CD1c-positive myeloid dendritic cell (primary cell): ENCODE results near the gene PRSS50.

Experiments used
- DNase-seq: peaks from one replicate; pipeline ENCODE4 v3.0.0-alpha.2; 2016; ENCODE audit errors: extremely low spot score

The PRSS50 gene

DNA sequence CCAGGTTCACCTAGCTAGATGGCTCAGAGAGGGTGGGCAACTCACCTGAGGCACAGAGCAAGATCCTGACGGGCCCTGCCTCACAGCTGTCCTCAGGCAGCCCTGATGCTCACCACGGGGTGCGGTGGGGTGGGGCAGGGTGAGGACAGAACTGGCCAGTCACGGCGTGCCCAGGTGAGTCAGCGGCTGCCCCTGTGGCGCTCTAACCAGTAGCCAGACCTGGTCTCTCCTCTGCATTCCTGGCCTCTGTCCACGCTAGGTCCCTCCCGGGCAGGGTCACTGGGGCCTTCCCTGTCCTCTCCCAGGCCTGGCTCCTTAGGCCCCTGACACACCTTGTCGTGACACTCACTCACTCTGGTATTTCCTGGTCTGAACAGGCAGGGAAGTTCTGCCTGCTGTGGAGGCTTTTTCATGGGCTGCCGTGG, 25.1 kb downstream of the PRSS50 start:
- no peak for DNase-seq

DNA sequence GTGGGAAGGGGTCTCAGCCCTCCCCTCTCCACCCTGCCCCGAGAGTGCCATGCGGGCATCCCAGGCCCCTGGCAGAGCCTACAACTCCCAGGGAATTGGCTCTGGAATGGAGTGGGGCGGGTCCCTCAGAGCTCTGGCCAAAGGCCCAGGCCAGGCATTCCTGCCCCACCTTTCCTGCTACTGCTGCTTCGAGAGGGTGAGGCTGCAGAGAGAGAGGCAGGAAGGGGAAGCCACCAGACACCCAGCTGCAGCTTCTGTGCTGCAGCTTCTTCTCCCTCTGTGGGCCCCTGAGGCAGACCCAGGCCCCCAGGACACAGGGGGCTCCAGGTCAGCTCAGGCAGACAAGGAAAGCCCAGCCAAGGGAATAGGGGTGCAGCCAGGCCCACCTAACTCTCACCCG, 26.9 kb downstream of the PRSS50 start:
- no peak for DNase-seq

DNA sequence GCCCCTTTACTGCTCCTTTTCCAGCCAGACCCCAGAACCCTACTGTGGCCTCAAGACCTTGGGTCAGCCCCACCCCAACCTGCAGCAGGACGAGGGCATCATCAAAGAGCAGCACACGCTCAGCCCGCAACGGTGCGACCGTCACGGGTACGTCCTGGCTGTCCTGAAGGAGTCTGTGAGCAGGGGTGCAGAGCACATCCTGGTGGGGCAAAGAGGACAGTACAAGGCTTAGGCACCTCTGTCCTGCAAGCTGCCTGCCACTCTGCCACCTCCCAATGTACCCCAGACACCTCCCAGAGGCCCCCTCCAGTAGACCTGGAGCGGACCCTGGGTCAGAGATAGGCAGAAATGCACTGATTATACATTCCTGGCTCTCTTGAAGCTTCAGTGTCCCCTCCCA, 32.2 kb downstream of the PRSS50 start:
- no peak for DNase-seq

DNA sequence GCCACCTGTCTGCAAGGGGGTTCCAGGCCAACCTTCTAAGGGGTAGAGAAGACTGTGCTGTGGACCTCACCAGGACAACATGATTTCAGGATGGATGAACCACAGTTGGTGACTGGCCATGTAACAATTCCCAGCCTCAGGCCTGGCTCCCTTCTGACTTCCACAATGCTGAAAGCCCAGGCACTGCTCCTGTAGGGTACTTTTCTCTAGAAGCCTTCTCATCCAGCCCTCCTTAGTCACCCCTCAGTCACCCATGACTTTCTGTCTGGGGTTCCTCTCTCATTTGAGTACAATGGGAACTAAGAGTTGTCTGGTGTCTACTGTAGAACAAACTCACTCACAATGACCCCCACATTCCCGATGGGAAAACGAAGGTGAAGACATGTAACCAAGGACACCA, 32.8 kb downstream of the PRSS50 start:
- peak; percentile 13 for DNase-seq

DNA sequence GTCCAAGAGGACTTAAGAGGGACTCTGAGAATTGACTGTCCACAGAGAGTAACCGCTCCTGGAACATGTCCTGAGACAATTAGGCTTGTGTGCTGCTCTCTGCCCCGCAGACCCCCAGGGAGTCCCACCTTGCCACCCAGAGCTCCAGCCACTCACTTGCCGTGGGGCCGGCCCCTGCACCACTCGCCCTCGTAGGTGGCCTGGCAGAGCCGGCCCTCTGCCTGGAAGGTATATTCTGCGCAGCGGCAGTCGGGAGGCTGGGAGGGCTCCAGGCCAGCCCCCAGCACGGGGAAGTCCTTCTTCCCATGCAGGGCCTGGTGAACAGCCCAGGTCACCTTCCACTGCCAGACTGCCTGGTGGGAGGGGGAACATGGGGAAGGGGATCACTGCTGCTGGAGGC, 34.7 kb downstream of the PRSS50 start:
- no peak for DNase-seq

DNA sequence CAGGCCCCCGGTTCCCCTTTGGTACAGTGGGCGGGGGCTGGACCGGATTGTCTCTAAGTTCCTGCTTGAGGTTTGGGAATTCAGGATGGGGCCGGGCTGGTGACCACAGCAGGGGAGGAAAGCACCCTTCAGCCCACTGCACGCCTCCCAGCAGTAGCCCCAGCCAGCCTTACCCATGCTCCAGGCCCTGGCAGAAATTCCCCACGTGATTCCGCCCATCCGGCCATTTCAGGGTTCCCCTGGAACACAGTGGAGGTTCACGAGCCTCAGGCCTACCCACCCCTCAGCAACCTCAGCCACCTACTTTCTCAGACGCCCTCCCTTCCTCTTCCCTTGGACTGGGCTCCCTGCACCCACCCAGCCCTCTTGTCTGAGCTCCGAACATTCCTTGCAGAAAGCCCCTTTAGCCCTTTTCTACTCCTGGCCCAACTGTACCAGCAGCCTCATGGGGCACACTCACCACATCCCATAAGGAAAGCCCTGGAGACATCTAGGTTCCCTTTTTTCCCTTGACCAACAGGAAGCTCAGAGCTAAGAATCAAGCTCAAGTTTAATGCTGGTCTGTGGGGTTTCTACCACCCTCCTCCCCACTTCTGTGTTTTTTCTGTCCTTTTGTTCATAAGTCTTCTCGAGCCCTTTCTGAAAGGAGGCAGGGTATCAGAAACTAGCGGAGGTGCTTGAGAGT, 35.7 kb downstream of the PRSS50 start:
- DNase-seq = peak; percentile 54

DNA sequence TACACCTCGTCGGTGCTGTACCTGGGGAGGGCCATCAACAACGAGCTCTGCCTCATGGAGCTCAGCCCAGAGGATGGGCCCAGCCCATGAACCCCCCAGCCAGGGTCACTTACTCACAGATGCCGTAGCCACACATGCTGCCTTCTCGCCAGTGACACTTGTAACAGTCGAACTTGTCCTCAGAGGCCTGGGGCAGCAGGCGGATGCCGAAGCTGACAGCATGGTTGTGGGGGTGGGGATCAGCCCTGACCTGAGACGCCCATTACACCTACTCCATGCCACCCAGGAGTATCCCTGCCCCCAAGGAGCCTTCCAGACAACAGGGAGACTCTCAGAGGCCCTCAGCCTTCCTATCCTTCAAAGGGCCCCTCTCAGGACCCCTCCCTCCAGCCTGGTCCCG, 36.3 kb downstream of the PRSS50 start:
- no peak for DNase-seq

DNA sequence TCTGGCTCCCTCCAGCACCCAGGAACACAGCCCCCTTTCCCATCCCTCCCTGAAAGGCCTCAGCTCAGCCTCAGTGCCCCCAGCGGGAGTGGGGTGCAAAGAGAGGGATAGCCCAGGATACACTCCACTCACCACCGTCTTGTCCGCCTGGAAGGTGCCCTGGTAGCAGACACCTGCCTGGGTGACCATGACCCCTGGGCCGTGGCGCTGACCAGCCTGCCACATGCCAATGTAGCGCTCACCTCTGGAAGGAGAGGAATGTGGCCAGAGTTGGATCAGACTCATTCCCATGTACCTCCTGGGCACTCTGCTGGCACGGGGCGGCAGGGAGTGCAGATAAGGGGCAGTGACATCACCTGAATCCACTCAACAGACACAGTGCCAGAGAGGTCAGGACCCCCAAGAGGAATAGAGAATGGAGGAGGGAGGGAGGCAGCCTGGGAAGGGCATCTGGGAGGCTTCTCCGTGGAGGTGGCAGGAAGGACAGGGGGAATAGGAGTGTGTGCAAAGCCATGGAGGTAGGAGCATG, 37.3 kb downstream of the PRSS50 start:
- DNase-seq = no peak

DNA sequence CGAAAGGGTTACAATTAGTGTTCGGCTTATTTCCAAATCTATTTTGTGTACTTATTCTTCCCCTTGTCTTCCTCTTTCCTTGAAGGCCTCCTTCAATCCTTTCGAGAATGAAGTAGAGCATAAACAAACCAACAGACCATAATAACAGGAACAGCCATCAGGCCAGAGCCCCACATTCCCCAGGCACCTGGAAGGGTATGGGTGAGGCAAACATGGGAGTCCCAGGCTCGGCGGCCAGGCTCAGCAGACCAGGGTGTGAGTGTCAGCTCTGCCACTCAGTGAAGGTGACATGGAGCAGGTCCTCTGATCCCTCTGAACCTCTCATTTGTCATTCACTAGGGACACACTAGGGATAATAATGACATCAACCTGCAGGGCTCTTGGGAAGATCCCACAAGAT, 38.0 kb downstream of the PRSS50 start:
- DNase-seq = no peak

DNA sequence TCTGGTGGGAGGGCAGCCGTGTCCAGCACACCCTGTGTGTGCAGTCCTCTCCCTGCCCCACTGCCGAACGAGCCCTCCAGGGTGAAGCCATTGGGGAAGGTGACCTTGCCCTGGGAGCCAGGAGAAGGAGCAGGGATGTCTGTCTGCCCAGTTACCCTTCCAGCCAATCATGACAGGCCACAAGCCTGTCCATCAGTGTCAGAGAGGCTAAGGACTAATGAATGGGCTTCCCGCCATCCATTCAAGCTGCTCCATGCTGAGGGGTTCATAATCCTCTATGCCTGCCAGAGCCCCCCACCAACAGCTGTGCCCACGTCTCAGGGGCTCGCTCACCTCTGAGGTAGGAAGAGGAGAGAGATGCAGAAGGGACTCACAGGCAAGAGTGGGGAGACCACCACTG, 39.4 kb downstream of the PRSS50 start:
- DNase-seq = no peak

DNA sequence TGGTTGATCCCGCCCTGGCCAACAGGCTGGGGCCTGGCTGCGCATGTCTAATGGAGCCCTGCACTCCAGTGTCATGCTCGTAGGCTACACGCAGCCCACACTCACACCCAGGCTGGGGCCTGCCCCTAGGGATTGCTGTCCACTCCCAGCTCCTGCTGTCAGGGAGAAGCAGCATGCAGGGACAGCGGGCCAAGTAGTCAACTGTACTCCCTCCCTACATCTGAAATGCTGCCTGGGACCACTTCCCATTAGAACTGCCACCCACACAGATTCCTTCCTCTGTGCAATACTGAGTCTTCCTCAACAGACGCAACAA, 40.3 kb downstream of the PRSS50 start:
- peak; percentile 34 for DNase-seq

DNA sequence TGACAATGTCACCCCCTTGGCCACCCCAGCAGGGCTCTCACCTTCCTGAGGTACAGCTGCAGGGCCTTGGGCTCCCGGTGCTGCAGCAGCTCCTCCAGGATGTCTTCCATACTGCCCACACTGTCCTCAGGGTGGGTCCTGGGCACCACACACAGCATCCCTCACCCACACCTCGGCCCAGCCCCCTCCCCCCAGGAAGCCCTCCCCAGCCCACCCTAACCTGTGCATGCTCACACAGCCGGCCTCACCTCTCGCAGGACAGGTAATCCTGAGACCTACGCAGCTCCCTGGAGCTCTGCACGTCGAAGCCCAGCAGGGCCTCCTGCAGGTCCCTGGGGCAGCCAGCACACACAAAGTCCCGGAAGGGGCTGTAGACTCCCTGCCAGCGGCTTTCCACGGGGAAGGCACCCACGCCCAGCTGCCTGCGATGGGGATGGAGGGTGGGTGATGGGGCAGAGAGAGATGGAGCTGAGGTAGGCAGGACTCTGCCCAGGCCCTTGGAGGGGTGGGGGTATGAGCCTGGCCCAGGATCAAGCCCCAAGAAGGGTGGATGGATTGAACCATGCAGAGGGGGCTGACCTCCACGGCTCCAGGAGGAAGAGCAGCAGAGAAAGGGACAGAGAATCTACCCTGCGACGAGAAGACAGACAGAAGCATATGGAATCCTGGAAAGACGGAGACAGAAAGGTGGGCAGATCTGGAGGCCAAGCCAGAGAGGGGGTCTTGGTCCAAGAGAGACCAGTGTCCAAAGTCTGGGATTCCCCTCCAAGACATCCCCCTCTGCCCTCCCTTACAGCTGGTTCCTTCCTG, 40.9 kb downstream of the PRSS50 start:
- DNase-seq = no peak

DNA sequence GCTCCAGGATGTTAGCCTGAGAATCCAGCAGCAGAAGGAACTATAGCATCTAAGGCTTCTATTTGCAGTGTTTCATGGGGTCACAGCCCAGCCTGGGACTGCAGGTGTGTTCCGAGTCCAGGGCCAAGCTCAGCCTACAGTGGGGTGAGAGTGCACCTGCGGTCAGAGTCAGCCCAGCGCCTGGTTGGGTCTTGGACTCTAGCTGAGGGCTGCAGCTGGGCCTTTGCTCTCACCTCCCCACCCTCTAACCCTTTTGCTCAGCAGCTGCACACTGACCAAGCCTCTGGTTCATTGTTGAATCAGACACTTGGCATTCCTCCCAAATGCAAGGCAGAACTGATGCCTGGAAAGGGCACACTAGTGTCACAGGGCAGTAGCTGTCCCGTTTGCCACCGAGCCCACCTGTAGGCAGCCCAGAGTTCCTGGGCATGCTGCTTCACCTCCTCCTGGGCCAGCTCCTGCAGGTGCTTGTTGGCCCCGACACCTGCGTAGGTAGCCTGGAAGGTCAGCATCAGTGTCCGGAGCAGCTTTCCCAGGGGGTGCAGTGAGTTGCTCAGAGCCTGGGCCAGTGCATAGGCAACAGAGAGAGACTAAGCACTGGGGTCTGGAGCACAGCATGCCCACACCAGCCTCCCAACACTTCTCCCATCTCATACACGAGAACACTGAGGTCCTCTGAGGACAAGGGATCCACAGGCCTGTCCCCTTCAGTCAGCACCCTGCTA, 41.7 kb downstream of the PRSS50 start:
- DNase-seq = no peak

DNA sequence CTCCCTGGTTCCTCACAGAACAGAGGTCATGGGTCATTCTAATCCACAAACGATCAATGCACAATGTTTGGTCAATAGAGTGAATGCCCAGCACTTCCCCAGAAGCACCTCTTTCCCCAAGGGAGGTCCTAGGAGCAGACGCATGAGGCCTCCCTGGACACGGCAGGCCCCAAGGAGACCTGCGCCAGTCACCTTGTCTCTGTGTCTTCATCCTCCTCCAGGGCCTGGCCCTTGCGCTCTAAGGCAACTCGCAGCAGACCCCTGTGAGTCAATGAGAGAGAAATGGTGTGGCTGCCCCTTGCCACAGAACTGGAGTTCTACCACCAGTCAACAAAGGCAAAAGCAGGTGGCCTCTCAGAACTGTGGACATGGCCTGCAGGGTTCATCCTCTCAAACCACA, 42.2 kb downstream of the PRSS50 start:
- DNase-seq = no peak

DNA sequence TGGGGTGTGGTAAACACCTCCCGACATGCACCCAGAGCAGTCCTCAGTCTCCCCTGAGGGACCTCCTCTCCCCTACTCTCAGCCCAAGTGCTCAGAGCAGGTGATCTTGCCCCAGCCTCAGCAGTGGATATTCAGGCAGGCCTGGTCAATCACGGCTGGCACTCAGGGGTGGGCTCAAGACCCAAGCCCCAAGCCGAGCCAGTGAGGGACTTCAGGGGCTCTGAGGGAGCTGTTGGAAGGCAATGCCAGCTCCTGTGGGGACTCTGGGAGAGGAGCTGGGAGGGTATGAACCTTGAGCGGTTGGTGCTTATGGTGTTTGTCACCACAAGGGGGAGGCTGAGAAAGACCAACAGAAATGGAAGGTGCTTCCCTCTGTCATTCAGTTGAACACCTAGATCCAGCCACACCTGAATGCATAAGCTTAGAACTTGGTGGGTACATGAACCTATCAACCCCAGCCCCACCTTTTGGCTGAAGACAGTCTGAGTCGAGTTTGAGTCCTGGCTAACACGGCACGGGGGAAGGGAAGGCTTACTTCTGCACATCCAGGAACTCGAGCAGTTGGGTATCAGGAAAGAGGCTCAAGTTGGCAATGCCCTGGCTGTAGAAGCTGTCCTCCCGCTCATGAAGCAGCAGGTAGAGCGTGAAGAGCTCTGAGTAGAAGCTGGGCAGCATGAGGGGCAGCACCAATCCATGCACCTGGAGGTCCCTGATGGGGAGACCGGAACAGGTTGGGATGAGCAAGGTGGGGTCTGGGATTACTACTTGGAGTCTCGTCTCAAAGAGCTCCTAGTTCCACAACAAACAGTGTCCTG, 43.4 kb downstream of the PRSS50 start:
- no peak for DNase-seq

DNA sequence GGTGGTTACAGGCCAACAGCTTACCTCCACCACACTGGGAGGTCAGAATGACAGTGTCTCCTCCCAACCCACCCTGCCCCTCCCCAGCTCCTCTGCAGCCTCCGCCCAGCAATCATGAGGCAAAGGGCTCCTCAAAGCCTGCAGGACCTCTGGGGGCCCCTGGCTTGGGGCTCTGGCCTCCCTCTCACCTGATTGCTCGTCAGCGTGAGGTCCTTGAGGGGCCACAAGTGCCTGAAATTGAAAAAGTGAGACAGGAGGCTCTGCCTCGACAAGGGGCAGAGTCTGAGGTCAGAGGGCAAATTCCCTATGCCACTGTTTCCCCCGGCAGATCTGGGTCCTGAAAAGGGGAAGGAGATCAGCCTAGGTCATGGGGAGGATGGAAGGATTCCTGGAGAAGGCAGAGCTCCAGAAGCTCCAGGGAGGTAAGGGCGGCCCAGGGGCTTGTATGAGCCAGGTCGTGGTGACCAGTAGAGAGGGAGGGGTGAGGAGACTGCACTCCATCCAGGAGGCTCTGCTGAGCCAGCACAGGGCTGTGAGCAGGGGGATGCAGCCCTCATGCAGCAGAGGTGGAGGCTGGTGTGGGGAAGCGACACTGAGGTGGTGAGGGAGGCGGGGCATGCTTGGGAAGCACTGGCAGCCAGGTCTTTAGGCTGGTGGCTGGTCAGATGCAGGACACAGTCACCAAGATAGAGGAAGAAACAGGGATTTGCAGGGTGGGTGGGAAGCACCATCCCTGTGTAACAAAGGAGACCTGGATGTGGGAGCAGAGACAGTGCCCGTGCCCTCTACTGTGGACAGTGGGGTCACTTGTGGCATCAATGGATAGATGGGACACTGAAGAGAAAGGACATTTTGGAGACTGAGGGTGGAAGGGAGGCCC, 44.3 kb downstream of the PRSS50 start:
- DNase-seq = no peak

DNA sequence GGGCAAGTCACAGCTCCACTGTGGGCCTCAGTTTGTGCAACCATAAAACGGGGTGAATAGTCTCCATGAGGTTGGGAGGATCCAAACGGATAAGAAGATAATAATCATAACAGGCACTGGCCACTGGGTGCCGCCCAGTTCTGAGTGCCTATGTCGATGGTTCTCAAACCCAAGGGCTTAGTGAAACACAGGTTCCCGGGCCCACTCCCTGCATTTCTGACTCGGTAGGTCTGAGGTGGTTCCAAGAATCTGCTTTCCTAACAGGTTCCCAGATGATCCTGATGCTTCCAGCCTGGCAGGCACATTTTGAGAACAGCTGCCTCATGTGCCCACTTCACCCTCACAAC, 45.3 kb downstream of the PRSS50 start:
- no peak for DNase-seq

DNA sequence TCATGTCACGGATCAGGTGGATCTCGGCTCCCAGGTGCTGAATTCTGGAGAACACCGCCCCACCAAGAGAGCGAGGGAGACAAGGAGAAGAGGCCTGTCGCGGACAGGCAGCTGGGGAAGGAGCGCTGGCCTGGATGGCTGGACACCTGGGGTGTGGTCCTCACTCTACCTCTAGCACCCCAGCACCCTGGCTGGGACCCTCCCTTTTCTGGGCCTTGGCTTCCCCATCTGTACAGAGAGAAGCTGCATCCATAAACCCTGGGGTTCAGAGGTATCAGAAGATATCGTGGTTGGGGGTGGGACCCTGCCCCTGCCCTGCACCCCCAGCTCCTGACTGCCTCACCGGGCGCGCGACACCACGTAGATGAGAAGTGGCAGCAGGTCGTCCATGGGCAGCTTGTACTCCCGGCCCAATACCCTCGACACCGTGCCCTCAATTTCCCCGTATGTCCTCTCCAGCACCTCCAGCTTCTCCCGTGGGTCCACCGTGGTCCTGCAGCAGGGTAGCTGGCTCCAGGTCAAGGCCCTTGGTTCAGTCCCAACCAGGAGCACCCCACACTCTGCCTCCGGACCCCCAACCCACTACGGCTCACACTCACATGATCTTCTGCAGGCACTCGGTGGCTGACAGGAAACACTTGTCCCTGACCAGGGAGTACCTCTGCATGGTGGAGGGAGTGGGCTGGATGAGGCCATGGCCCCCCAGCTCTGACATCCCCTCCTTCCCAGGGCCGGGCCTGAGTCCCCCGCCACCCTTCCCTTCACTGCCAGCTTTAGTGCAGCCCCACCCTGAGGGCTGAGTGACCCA, 45.9 kb downstream of the PRSS50 start:
- DNase-seq = no peak

DNA sequence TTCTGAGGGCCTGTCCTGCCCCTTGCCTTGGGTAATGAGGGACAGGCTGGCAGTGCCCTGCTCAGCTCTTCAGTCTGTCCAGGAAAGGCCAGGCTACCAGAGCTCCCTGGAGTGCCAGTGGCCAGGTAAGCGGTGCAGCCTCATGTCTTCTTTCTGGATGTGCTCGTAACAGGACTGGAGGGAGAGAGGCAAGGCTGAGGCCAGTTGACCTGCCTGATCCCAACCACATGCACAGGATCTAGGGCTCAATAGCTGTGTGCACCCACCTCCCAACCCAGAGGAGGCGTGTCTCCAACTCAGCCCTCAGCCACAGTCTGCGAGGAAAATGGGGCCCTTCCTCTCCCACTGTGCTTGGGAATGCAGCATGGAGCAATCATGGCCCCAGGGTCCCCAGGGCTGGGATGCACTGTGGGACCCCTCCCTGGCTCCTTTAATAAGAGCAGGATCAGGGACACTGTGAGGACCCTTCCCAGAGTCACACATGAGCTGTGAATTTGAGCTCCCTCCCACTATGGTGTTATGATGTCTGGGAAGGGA, 46.7 kb downstream of the PRSS50 start:
- no peak for DNase-seq
